Coronary artery (tissue), 2 donors: ENCODE measurements around the gene SLFN14.
A peak's percentile ranks its signal among the peaks of the same experiment; 100 is the strongest.

Experiments used
- DNase-seq: peaks from one replicate; pipeline ENCODE4 v3.0.0-alpha.2; 2017; ENCODE audit warnings: low spot score
- H3K27ac ChIP-seq, 2 donors: fragments of 200-600 bp; sonication (generic); one replicate each; pipeline ENCODE4 v1.5.1; 2016 to 2019
- H3K4me3 ChIP-seq: fragments of 200-600 bp; sonication (generic); 2 replicates; pipeline ENCODE4 v1.5.1; 2016; ENCODE audit warnings: mild to moderate bottlenecking, moderate library complexity
- CTCF ChIP-seq: fragments of 200-600 bp; sonication (generic); IDR thresholded peaks from one replicate; pipeline ENCODE4 v1.5.1; 2019; ENCODE audit warnings: antibody characterized with exemption

SLFN14 gene

GRCh38 chr17:35546487-35546886 is 14.1 kb downstream of the SLFN14 start:
- Histone ChIP-seq H3K4me3 (no peak overlapping the region), H3K27ac (no peak overlapping the region)
- TF ChIP-seq CTCF, result no peak
- no peak for DNase-seq

GRCh38 chr17:35545150-35545549 is 15.5 kb downstream of the SLFN14 start:
- no peak overlapping the region for H3K4me3 ChIP-seq
- no peak for DNase-seq
- TF ChIP-seq CTCF, result no peak

GRCh38 chr17:35543856-35544255 is 16.8 kb downstream of the SLFN14 start:
- Histone ChIP-seq H3K27ac (no peak overlapping the region), H3K4me3 (no peak overlapping the region)
- no peak for TF ChIP-seq CTCF
- no peak for DNase-seq

More at GRCh38 chr17:35545150-35545549, 15.5 kb downstream of the SLFN14 start:
- H3K27ac ChIP-seq, result no peak overlapping the region

- Histone ChIP-seq H3K4me3 (no peak overlapping the region), H3K27ac (no peak overlapping the region)
- no peak for DNase-seq
- TF ChIP-seq CTCF, result no peak
Measured at GRCh38 chr17:35542990-35543389, 17.6 kb downstream of the SLFN14 start.

- no peak for DNase-seq
- Histone ChIP-seq H3K27ac (peak overlapping the region in 1 of 2 donors; percentile 46), H3K4me3 (peak overlapping the region; percentile 60)
- TF ChIP-seq CTCF, result no peak
Measured at GRCh38 chr17:35541434-35541833, 19.2 kb downstream of the SLFN14 start.

GRCh38 chr17:35540589-35541404 is 19.8 kb downstream of the SLFN14 start:
- Histone ChIP-seq H3K27ac (peak overlapping the region; percentile 46 to 71), H3K4me3 (peak overlapping the region; percentile 60)

More at GRCh38 chr17:35540589-35541404, 19.8 kb downstream of the SLFN14 start:
- no peak for TF ChIP-seq CTCF
- DNase-seq, result no peak
